Measurements from ENCODE around the gene HDAC11. TPM values are rescaled to one million over a fixed set of nuclear protein-coding genes. Genes with fewer than 3 reads are reported as not detected.

HDAC11 gene
- total and polyA plus RNA-seq, 9 of the 15 experiments (the other 6 are each of a cell fraction or from before 2014, with no cell fraction given): 0.60 to 6.0 (median 4.5) TPM

DNA sequence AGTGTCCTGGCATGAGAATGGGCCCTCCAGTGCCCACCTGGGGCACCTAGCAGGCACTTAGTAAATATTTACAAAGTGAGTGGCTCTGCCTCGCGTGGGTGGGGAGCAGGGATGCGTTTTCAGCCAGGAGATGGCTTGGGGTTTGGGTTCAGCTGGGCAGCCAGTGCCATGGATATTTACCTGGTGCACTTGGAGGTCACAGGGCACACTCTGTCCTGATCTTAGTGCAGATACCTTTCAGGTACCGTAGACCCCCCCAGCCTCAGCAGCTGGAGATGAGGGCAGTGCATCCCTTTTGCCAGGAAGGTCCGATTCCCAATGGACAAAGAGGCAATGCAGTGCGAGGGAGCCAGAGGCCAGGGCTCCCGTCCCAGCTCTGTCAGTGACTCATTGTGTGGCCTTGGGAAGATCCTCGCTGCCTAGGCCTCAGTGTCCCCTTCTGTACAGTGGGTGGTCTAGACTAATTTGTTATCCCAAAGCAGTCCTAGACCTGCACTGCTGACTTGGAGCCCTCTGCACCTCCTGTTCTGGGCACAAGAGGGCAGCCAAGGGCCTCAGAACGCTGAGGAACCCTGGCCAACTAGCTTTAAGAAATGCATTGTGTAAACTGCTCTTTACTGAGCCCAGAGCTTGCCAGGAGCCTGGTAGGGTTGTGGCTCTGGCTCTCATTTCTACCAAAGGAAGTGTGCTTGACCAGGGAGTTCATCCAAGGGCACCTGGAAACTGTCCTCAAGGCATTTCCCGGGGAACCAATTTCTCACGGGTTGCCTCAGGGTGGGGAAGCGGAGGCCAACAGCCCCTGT is 16.0 kb downstream of the HDAC11 start (continued):
- TF ChIP-seq MCM2 (IDR thresholded peaks at IDR 0.05; ENCODE audit: low read depth) (no peak), SREBF1 (IDR thresholded peaks at IDR 0.05; ENCODE audit: borderline replicate concordance, low read depth, low read length) (no peak), PHF21A (IDR thresholded peaks at IDR 0.05; ENCODE audit: borderline replicate concordance, low read depth) (no peak), ZNF212 (CRISPR knock-in tag; IDR thresholded peaks at IDR 0.05) (no peak), SAP30 (IDR thresholded peaks at IDR 0.05; ENCODE audit: borderline replicate concordance, insufficient read depth, low read depth, low read length, poor library complexity, severe bottlenecking) (no peak), ZFP36 (IDR thresholded peaks at IDR 0.05; ENCODE audit: low read depth, low read length, partially characterized antibody) (peak; percentile 60), CREBBP (IDR thresholded peaks at IDR 0.05; ENCODE audit: low read depth, low read length) (no peak), NFYB (IDR thresholded peaks at IDR 0.05; ENCODE audit: extremely low read depth, insufficient read length) (no peak), SOX6 (IDR thresholded peaks at IDR 0.05) (no peak), ZNF197 (CRISPR knock-in tag; IDR thresholded peaks at IDR 0.05; ENCODE audit: low read depth) (no peak), ZNF431 (CRISPR knock-in tag; IDR thresholded peaks at IDR 0.05) (no peak), FOSL1 (tag; conservative IDR thresholded peaks at IDR 0.05) (no peak), FOXA3 (CRISPR knock-in tag; conservative IDR thresholded peaks at IDR 0.05 in 1 of 2, IDR thresholded peaks at IDR 0.05 in 1 of 2) (peak in 1 of 2 experiments; percentile 80; a peak in 2 of 4 replicates), CBX3 (IDR thresholded peaks at IDR 0.05; ENCODE audit: borderline replicate concordance in 1 of 2, low read length in 2 of 2) (no peak)
- TF ChIP-seq, protein P1, sequence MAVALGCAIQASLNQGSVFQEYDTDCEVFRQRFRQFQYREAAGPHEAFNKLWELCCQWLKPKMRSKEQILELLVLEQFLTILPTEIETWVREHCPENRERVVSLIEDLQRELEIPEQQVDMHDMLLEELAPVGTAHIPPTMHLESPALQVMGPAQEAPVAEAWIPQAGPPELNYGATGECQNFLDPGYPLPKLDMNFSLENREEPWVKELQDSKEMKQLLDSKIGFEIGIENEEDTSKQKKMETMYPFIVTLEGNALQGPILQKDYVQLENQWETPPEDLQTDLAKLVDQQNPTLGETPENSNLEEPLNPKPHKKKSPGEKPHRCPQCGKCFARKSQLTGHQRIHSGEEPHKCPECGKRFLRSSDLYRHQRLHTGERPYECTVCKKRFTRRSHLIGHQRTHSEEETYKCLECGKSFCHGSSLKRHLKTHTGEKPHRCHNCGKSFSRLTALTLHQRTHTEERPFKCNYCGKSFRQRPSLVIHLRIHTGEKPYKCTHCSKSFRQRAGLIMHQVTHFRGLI (CRISPR knock-in tag; IDR thresholded peaks at IDR 0.05): no peak
- TF ChIP-seq, protein P2, sequence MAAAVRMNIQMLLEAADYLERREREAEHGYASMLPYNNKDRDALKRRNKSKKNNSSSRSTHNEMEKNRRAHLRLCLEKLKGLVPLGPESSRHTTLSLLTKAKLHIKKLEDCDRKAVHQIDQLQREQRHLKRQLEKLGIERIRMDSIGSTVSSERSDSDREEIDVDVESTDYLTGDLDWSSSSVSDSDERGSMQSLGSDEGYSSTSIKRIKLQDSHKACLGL (CRISPR knock-in tag; IDR thresholded peaks at IDR 0.05; ENCODE audit: borderline replicate concordance, poor library complexity, severe bottlenecking): no peak
- TF ChIP-seq, protein P3, sequence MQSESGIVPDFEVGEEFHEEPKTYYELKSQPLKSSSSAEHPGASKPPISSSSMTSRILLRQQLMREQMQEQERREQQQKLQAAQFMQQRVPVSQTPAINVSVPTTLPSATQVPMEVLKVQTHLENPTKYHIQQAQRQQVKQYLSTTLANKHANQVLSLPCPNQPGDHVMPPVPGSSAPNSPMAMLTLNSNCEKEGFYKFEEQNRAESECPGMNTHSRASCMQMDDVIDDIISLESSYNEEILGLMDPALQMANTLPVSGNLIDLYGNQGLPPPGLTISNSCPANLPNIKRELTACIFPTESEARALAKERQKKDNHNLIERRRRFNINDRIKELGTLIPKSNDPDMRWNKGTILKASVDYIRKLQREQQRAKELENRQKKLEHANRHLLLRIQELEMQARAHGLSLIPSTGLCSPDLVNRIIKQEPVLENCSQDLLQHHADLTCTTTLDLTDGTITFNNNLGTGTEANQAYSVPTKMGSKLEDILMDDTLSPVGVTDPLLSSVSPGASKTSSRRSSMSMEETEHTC (IDR thresholded peaks at IDR 0.05): no peak
- TF ChIP-seq, protein P4, sequence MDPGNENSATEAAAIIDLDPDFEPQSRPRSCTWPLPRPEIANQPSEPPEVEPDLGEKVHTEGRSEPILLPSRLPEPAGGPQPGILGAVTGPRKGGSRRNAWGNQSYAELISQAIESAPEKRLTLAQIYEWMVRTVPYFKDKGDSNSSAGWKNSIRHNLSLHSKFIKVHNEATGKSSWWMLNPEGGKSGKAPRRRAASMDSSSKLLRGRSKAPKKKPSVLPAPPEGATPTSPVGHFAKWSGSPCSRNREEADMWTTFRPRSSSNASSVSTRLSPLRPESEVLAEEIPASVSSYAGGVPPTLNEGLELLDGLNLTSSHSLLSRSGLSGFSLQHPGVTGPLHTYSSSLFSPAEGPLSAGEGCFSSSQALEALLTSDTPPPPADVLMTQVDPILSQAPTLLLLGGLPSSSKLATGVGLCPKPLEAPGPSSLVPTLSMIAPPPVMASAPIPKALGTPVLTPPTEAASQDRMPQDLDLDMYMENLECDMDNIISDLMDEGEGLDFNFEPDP (CRISPR knock-in tag; IDR thresholded peaks at IDR 0.05): no peak
- TF ChIP-seq, protein P5, sequence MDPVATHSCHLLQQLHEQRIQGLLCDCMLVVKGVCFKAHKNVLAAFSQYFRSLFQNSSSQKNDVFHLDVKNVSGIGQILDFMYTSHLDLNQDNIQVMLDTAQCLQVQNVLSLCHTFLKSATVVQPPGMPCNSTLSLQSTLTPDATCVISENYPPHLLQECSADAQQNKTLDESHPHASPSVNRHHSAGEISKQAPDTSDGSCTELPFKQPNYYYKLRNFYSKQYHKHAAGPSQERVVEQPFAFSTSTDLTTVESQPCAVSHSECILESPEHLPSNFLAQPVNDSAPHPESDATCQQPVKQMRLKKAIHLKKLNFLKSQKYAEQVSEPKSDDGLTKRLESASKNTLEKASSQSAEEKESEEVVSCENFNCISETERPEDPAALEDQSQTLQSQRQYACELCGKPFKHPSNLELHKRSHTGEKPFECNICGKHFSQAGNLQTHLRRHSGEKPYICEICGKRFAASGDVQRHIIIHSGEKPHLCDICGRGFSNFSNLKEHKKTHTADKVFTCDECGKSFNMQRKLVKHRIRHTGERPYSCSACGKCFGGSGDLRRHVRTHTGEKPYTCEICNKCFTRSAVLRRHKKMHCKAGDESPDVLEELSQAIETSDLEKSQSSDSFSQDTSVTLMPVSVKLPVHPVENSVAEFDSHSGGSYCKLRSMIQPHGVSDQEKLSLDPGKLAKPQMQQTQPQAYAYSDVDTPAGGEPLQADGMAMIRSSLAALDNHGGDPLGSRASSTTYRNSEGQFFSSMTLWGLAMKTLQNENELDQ (CRISPR knock-in tag; IDR thresholded peaks at IDR 0.05; ENCODE audit: borderline replicate concordance): no peak

Measured in K562 (cell line).